DOHH2 (cell line): Measurements from ENCODE around the gene YBX2.

Source experiments
- H3F3A ChIP-seq: fragments of 200-600 bp; sonication (generic), shearing (Covaris generic); 2 replicates; pipeline ENCODE4 v1.6.0; 2016; ENCODE audit warnings: antibody characterized with exemption, mild to moderate bottlenecking; ENCODE audit not compliant: control insufficient read depth, insufficient read depth
- H3K27ac ChIP-seq: fragments of 200-600 bp; sonication (generic); 2 replicates; pipeline ENCODE4 v1.5.1; 2014; ENCODE audit warnings: low read depth, mild to moderate bottlenecking, low read length, moderate library complexity
- H3K27me3 ChIP-seq: fragments of 200-600 bp; sonication (generic); 2 replicates; pipeline ENCODE4 v1.6.1; 2014; ENCODE audit warnings: mild to moderate bottlenecking, low read length, mixed read lengths; ENCODE audit not compliant: control insufficient read depth
- H3K36me3 ChIP-seq: fragments of 200-600 bp; sonication (generic); 2 replicates; pipeline ENCODE4 v1.6.1; 2014; ENCODE audit warnings: mild to moderate bottlenecking, low read length, moderate library complexity, mixed read lengths; ENCODE audit not compliant: control insufficient read depth
- H3K4me1 ChIP-seq: fragments of 200-600 bp; sonication (generic); 2 replicates; pipeline ENCODE4 v1.6.1; 2014; ENCODE audit warnings: mild to moderate bottlenecking, low read length, mixed read lengths; ENCODE audit not compliant: control insufficient read depth
- H3K4me2 ChIP-seq: fragments of 200-600 bp; sonication (generic); 2 replicates; pipeline ENCODE4 v1.6.0; 2014; ENCODE audit warnings: mild to moderate bottlenecking, low read length, moderate library complexity
- H3K4me3 ChIP-seq: fragments of 200-600 bp; sonication (generic); 2 replicates; pipeline ENCODE4 v1.5.1; 2014; ENCODE audit warnings: mild to moderate bottlenecking, low read length, mixed read lengths
- H3K79me2 ChIP-seq: fragments of 200-600 bp; sonication (generic); 2 replicates; pipeline ENCODE4 v1.6.1; 2014; ENCODE audit warnings: mild to moderate bottlenecking, low read length, mixed read lengths; ENCODE audit not compliant: control insufficient read depth
- H3K9me2 ChIP-seq: fragments of 200-600 bp; sonication (generic); replicated peaks from 2 replicates; pipeline ENCODE4 v1.6.1; 2014; ENCODE audit warnings: mild to moderate bottlenecking, low read length, mixed read lengths; ENCODE audit not compliant: control insufficient read depth
- H3K9me3 ChIP-seq: fragments of 200-600 bp; sonication (generic); 2 replicates; pipeline ENCODE4 v1.6.1; 2014; ENCODE audit warnings: antibody characterized with exemption, low read length, mixed read lengths; ENCODE audit not compliant: control insufficient read depth, insufficient read depth
- H4K20me1 ChIP-seq: fragments of 200-600 bp; sonication (generic); 2 replicates; pipeline ENCODE4 v1.6.0; 2014; ENCODE audit warnings: low read depth, mild to moderate bottlenecking, antibody characterized with exemption, low read length, moderate library complexity; ENCODE audit not compliant: control insufficient read depth, insufficient read depth
- EZH2phosphoT487 ChIP-seq: fragments of 200-600 bp; sonication (generic); IDR thresholded peaks from 2 replicates; pipeline ENCODE4 v1.6.1; 2017; ENCODE audit warnings: borderline replicate concordance, mild to moderate bottlenecking, antibody characterized with exemption, low read length, moderate library complexity, mixed read lengths
- TF ChIP-seq, protein P1 (sequence below): fragments of 200-600 bp; sonication (generic); IDR thresholded peaks from one replicate; pipeline ENCODE4 v1.5.1; 2014; ENCODE audit warnings: antibody characterized with exemption, mild to moderate bottlenecking, low read depth, low read length; ENCODE audit not compliant: poor library complexity, severe bottlenecking

YBX2 gene

DNA sequence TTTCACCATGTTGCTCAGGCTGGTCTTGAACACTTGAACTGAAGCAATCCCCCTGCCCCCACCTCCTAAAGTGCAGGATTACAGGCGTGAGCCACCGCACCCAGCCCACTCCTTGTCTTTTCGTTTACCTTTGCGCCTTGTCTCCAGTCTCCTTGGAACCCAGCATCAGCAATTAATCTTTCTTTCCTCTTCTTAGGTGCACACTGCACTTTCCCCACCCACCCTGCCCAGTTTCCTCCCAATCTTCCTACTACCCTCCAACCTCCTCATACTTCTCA is 30.7 kb downstream of the YBX2 start:
- H3K36me3 ChIP-seq: peaks cover 12% of the 10 kb centered on the region
- no peaks in the 10 kb centered on the region for H4K20me1 ChIP-seq
- H3K9me2 ChIP-seq: no peaks in the 10 kb centered on the region
- H3F3A ChIP-seq: peaks cover 6% of the 10 kb centered on the region; the same call in 1 of the 2 replicates
- H3K4me1 ChIP-seq: peaks cover 31% of the 10 kb centered on the region
- peak overlapping the region; percentile 87 for H3K4me2 ChIP-seq
- no peaks in the 10 kb centered on the region for H3K79me2 ChIP-seq
- H3K9me3 ChIP-seq: no peaks in the 10 kb centered on the region
- TF ChIP-seq, protein P1, sequence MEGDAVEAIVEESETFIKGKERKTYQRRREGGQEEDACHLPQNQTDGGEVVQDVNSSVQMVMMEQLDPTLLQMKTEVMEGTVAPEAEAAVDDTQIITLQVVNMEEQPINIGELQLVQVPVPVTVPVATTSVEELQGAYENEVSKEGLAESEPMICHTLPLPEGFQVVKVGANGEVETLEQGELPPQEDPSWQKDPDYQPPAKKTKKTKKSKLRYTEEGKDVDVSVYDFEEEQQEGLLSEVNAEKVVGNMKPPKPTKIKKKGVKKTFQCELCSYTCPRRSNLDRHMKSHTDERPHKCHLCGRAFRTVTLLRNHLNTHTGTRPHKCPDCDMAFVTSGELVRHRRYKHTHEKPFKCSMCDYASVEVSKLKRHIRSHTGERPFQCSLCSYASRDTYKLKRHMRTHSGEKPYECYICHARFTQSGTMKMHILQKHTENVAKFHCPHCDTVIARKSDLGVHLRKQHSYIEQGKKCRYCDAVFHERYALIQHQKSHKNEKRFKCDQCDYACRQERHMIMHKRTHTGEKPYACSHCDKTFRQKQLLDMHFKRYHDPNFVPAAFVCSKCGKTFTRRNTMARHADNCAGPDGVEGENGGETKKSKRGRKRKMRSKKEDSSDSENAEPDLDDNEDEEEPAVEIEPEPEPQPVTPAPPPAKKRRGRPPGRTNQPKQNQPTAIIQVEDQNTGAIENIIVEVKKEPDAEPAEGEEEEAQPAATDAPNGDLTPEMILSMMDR: no peak
- no peak for TF ChIP-seq EZH2phosphoT487
- peak overlapping the region; percentile 62 for H3K4me3 ChIP-seq
- H3K27me3 ChIP-seq: peaks cover 32% of the 10 kb centered on the region
- H3K27ac ChIP-seq: no peak overlapping the region

DNA sequence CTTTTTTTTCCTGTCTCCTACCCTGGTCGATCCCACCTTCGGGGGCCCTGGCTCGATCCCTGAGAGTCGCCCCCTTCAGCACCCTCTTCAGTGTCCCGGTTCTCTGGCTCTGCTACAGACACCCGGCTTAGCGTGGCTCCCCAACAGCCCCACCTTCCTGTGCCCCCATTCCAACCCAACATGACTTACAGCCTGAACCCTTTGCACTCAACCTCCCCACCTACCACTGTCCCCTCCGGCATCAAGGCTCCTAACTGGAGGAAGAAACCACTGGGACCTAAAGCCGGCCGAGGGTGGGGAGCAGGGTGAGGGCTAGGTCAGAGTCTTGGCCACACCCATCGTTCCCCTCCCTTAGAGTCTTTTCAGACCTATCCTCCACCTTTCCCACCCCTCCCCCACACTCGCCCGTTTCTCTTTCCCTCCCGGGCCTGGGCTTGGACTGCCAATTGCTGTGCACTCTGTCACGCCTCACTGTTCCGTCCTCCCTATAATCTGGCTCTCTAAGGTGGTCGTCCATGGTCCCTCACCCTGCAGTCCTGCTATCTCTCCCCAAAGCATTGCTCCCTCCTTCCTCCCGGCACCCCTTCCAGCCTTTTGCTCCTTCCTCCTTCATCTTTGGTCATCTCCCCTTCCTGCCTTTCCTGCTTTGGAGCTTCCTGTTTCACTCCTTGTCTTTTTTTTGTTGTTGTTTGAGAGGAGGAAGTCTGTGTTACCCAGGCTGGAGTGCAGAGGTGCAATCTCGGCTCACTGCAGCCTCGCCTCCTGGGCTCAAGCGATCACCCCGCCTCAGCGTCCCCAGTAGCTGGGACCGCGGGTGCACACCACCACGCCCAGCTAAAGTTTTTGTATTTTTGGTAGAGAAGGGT is 31.3 kb downstream of the YBX2 start:
- Histone ChIP-seq H3K79me2 (no peaks in the 10 kb centered on the region), H4K20me1 (no peaks in the 10 kb centered on the region), H3K4me3 (peak overlapping the region; percentile 62), H3K9me3 (no peaks in the 10 kb centered on the region), H3K9me2 (no peaks in the 10 kb centered on the region), H3K4me2 (peak overlapping the region; percentile 87), H3K36me3 (peaks cover 16% of the 10 kb centered on the region), H3K27ac (no peak overlapping the region), H3K27me3 (peaks cover 32% of the 10 kb centered on the region), H3K4me1 (peaks cover 31% of the 10 kb centered on the region), H3F3A (peaks cover 6% of the 10 kb centered on the region; the same call in 1 of the 2 replicates)
- no peak for TF ChIP-seq EZH2phosphoT487
- TF ChIP-seq, protein P1: no peak

DNA sequence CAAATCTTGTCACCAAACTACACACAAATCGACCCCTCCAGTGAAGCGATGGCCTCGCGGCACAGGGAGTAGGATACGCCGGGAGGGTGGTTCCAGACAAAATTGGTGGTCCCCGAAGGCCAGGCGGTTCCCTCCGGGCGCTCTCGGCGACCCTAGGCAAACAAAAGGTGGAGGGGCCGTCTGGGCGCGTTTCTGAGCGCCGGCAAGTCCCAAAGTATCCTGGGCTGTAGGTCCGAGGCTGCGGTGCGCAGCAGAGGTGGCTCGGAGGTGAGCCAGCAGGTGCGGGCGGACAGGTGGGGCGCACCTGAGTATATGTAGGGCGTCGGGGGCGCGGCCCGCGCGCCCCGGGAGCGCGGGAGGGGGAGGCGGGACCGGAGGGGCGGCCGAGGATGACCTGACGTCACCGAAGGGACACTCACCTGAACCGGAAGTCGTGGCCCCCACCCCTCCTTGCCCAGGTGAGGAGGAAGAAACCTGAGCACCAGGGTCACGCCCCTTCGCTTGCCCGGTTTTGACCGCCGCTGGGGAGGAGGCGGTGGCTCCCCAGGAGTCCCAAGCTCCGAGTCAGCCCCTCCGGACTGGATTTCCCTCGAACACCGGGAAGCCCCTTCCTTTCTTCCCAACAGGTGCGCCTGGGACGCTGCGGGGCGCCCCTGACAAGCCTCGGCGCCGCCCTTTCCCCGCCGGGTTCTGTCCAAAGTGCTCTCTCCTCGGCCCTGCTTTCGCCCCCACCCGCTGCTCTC is 32.1 kb downstream of the YBX2 start, which contains the start of gene CLDN7:
TSS of gene CLDN7 (minus strand) at position 287 of the 743 bp plus-strand sequence. CDS start 435 bp downstream, outside the sequence.
- no peaks in the 10 kb centered on the region for H3K9me2 ChIP-seq
- no peaks in the 10 kb centered on the region for H3K79me2 ChIP-seq
- H3K4me1 ChIP-seq: peaks cover 31% of the 10 kb centered on the region
- peaks cover 6% of the 10 kb centered on the region; the same call in 1 of the 2 replicates for H3F3A ChIP-seq
- H4K20me1 ChIP-seq: no peaks in the 10 kb centered on the region
- peaks cover 18% of the 10 kb centered on the region for H3K36me3 ChIP-seq
- H3K27me3 ChIP-seq: peaks cover 32% of the 10 kb centered on the region
- peak within 1 kb of the TSS; percentile 87 for H3K4me2 ChIP-seq
- no peaks in the 10 kb centered on the region for H3K9me3 ChIP-seq
- TF ChIP-seq, protein P1: no peak
- no peak for TF ChIP-seq EZH2phosphoT487
- H3K27ac ChIP-seq: no peak within 1 kb of the TSS
- H3K4me3 ChIP-seq: peak within 1 kb of the TSS; percentile 62
